B cell (primary cell): ENCODE results near the gene KIAA1217.

Source experiments
- EZH2 ChIP-seq: IDR thresholded peaks from 2 replicates; pipeline ENCODE4 v1.6.1; 2012; ENCODE audit warnings: borderline replicate concordance, low read depth, mild to moderate bottlenecking, moderate library complexity, low read length; ENCODE audit not compliant: insufficient read depth, poor library complexity, severe bottlenecking
- TF ChIP-seq, protein P1 (sequence below): fragments of 200-600 bp; IDR thresholded peaks from one replicate; pipeline ENCODE4 v1.8.0; 2022; ENCODE audit warnings: antibody characterized with exemption, mild to moderate bottlenecking

DNA sequence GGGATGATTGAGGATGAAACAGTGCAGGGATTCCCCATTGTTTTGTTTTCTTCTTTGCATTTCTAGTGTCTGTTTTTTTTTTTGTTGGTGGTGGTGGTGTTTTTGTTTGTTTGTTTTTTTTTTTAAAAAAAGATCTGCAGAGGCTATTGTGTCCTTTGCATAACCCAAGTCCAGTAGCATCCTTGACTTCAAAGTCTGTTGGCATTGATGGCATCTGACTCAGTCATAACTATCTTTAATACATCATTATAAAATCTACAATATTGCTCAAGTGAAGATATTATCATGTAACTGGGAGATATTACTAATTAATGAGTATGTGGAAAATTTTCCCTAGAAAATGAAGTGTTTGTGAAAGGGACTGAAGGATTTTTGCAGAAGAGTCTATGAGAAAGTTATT lies 70.2 kb downstream of the KIAA1217 start:
- TF ChIP-seq, protein P1, sequence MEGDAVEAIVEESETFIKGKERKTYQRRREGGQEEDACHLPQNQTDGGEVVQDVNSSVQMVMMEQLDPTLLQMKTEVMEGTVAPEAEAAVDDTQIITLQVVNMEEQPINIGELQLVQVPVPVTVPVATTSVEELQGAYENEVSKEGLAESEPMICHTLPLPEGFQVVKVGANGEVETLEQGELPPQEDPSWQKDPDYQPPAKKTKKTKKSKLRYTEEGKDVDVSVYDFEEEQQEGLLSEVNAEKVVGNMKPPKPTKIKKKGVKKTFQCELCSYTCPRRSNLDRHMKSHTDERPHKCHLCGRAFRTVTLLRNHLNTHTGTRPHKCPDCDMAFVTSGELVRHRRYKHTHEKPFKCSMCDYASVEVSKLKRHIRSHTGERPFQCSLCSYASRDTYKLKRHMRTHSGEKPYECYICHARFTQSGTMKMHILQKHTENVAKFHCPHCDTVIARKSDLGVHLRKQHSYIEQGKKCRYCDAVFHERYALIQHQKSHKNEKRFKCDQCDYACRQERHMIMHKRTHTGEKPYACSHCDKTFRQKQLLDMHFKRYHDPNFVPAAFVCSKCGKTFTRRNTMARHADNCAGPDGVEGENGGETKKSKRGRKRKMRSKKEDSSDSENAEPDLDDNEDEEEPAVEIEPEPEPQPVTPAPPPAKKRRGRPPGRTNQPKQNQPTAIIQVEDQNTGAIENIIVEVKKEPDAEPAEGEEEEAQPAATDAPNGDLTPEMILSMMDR = no peak
- TF ChIP-seq EZH2 = no peak
